Kidney (tissue), 14 donors: ENCODE results near the gene KCNK13. TPM values are rescaled to one million over a fixed set of nuclear protein-coding genes. Genes with fewer than 3 reads are reported as not detected.

Experiments
- DNase-seq, 5 donors: peaks; one replicate each; pipeline ENCODE4 v3.0.0-alpha.2; 2013 to 2020
- FAIRE-seq: peaks from 2 replicates; lab custom pipeline; 2012; peaks lifted over from hg19 to GRCh38; lab: Jason Lieb, UNC
- H3K27ac ChIP-seq, 2 donors: one replicate each; pipeline ENCODE4 v1.7.0; 2013; ENCODE audit warnings: low read depth in 2 of 2, low read length in 2 of 2, inconsistent platforms in 1 of 2
- H3K27me3 ChIP-seq: one replicate; pipeline ENCODE4 v1.7.1; 2013; ENCODE audit warnings: low read length, inconsistent platforms; ENCODE audit not compliant: control insufficient read depth, insufficient read depth
- H3K36me3 ChIP-seq, 3 donors: one replicate each; pipeline versions ENCODE4 v1.7.0 to v1.7.1; 2013; ENCODE audit warnings: low read length in 3 of 3, control low read depth in 1 of 3, inconsistent platforms in 1 of 3; ENCODE audit not compliant: insufficient read depth in 3 of 3, control insufficient read depth in 2 of 3
- H3K4me1 ChIP-seq, 3 donors: one replicate each; pipeline versions ENCODE4 v1.7.0 to v1.7.1; 2013; ENCODE audit warnings: low read length in 3 of 3, inconsistent platforms in 1 of 3, low read depth in 1 of 3; ENCODE audit not compliant: control insufficient read depth in 2 of 3, insufficient read depth in 2 of 3
- H3K4me3 ChIP-seq, 3 donors: one replicate each; pipeline versions ENCODE4 v1.7.0 to v1.8.1; 2013; ENCODE audit warnings: low read length in 3 of 3, control low read depth in 1 of 3, inconsistent platforms in 1 of 3
- H3K9ac ChIP-seq, 3 donors: one replicate each; pipeline versions ENCODE4 v1.7.0 to v1.7.1; 2013; ENCODE audit warnings: low read length in 3 of 3, control low read depth in 1 of 3, inconsistent platforms in 1 of 3
- H3K9me3 ChIP-seq, 3 donors: one replicate each; pipeline versions ENCODE4 v1.7.0 to v1.7.1; 2013; ENCODE audit warnings: low read length in 3 of 3, control low read depth in 1 of 3, inconsistent platforms in 1 of 3; ENCODE audit not compliant: control insufficient read depth in 2 of 3, insufficient read depth in 1 of 3
- CTCF ChIP-seq: IDR thresholded peaks from 3 replicates; pipeline ENCODE4 v1.5.1; 2012; ENCODE audit warnings: mild to moderate bottlenecking, moderate library complexity, borderline replicate concordance; ENCODE audit not compliant: insufficient read depth; ENCODE audit errors: extremely low read depth
- intact Hi-C: fragments of 100-400 bp; cut with DNase I; formaldehyde crosslinking; loops from one replicate; pipeline ENCODE4 v1.11.1; 2022
- polyA plus RNA-seq: library from polyadenylated mRNA; stranded (reverse); fragments of 350-450 nt; fragmentation: Illumina TruSeq; extraction: RNeasy Lipid Tissue Mini Kit (QIAGEN cat#74804); gene quantifications from one replicate; pipeline ENCODE4 v1.2.3, GENCODE V29; 2014; ENCODE audit warnings: low read depth, low replicate concordance; ENCODE audit not compliant: insufficient read depth
- total RNA-seq: library from RNA; stranded (reverse); fragmentation: NEBNext Ultra II Directional; extraction: Animal tissue kit (Norgen Biotek cat#: 25700); gene quantifications from one replicate; pipeline ENCODE4 v1.2.1, GENCODE V29; 2021
- donor health status: control.
- donor health status: control.
- donor health status: control.
- donor health status: control.
- donor health status: control.
- donor health status: DM: yes; HTN: yes; CAD: no.
- donor health status: Normal renal cell carcinoma (clear cell type).

The KCNK13 gene
- total and polyA plus RNA-seq, 2 donors from 2014 or later, result 1.4 to 6.3 TPM

- intact Hi-C loops, result no loop called here
- Histone ChIP-seq H3K9ac (no peak overlapping the region), H3K4me1 (no peaks in the 10 kb centered on the region), H3K27ac (no peak overlapping the region), H3K27me3 (no peaks in the 10 kb centered on the region), H3K36me3 (no peaks in the 10 kb centered on the region), H3K4me3 (no peak overlapping the region), H3K9me3 (no peaks in the 10 kb centered on the region)
- TF ChIP-seq CTCF, result no peak
- DNase-seq, result no peak
- no peak for FAIRE-seq
Observed at GRCh38 chr14:90072350-90072749, 10.6 kb downstream of the KCNK13 start.

- Histone ChIP-seq H3K9ac (no peak overlapping the region), H3K4me1 (no peaks in the 10 kb centered on the region), H3K9me3 (no peaks in the 10 kb centered on the region), H3K27ac (no peak overlapping the region), H3K4me3 (no peak overlapping the region), H3K36me3 (no peaks in the 10 kb centered on the region), H3K27me3 (no peaks in the 10 kb centered on the region)
- FAIRE-seq (no peak), DNase-seq (no peak)
- intact Hi-C loops, result no loop called here
- no peak for TF ChIP-seq CTCF
Observed at GRCh38 chr14:90079576-90079975, 17.8 kb downstream of the KCNK13 start.

DNA sequence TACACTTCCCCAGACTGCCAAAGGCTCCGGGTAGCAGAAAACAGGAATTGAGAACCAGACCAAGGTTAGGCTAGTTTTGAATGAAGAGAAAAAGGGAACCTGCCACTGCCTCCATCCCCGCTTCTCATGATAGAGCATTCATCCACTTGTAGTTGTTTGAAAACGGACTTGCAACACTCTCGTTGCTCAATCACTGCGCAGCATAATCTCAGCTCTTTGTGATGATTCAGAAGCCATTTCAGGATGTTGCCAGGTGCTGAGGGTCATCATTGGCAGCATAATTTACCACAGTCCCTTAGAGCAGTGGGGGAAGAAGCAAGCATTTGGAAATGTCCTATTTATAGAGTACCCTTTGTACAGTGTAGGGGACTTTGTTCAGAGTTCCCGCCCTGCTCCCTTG lies 25.6 kb downstream of the KCNK13 start:
- FAIRE-seq, result no peak

More for the DNA sequence above, 25.6 kb downstream of the KCNK13 start:
- H3K4me1 ChIP-seq, result no peaks in the 10 kb centered on the region
- peaks cover 0 to 4% (median 0%) of the 10 kb centered on the region in 3 donors for H3K9me3 ChIP-seq
- H3K36me3 ChIP-seq, result no peaks in the 10 kb centered on the region
- TF ChIP-seq CTCF, result no peak
- H3K27me3 ChIP-seq, result no peaks in the 10 kb centered on the region
- intact Hi-C loops, result no loop called here
- DNase-seq, result no peak
- H3K9ac ChIP-seq, result no peak overlapping the region
- no peak overlapping the region for H3K27ac ChIP-seq
- no peak overlapping the region for H3K4me3 ChIP-seq
